Dedifferentiated amniotic fluid mesenchymal stem cell (primary cell): ENCODE measurements around the gene UGP2.
"Not testable (repeated sequence)": the region's sequence is repeated elsewhere in the genome, so short reads cannot be mapped to it uniquely, and the experiment has no call there.

Experiments
- DNase-seq: peaks from one replicate; pipeline ENCODE4 v3.0.0-alpha.2; 2016; ENCODE audit errors: extremely low spot score

Gene UGP2

GRCh38 chr2:63841254-63842022, at the start of gene UGP2:
TSS of gene UGP2 (plus strand) at chr2:63841896. CDS start at chr2:63842186, 290 bp downstream.
- peak; percentile 91 for DNase-seq

GRCh38 chr2:63792530-63792929, 49.2 kb upstream of the UGP2 start:
- peak; percentile 65 for DNase-seq

- DNase-seq, result no peak
These were observed 45.3 kb upstream of the UGP2 start for GRCh38 chr2:63796366-63796765.

GRCh38 chr2:63796796-63797195, 44.9 kb upstream of the UGP2 start:
- no peak for DNase-seq

- DNase-seq, result no peak
These were observed 40.2 kb upstream of the UGP2 start for GRCh38 chr2:63801455-63801854.

- DNase-seq, result no peak
These were observed 36.3 kb upstream of the UGP2 start for GRCh38 chr2:63805412-63805811.

GRCh38 chr2:63808036-63808435, 33.7 kb upstream of the UGP2 start:
- DNase-seq, result not testable (repeated sequence)

GRCh38 chr2:63808911-63809310, 32.8 kb upstream of the UGP2 start:
- not testable (repeated sequence) for DNase-seq

- DNase-seq, result no peak
These were observed 30.6 kb upstream of the UGP2 start for GRCh38 chr2:63811063-63811462.

GRCh38 chr2:63811870-63812269, 29.8 kb upstream of the UGP2 start:
- DNase-seq, result not testable (repeated sequence)

- no peak for DNase-seq
These were observed 27.6 kb upstream of the UGP2 start for GRCh38 chr2:63814114-63814513.

- DNase-seq, result no peak
These were observed 24.3 kb upstream of the UGP2 start for GRCh38 chr2:63817382-63817781.

- DNase-seq, result no peak
These were observed 23.4 kb upstream of the UGP2 start for GRCh38 chr2:63818271-63818670.

GRCh38 chr2:63819256-63819655, 22.4 kb upstream of the UGP2 start:
- DNase-seq, result no peak

GRCh38 chr2:63819765-63820717, 21.7 kb upstream of the UGP2 start:
- DNase-seq, result no peak

- DNase-seq, result no peak
These were observed 20.7 kb upstream of the UGP2 start for GRCh38 chr2:63820969-63821368.

GRCh38 chr2:63821396-63821795, 20.3 kb upstream of the UGP2 start:
- DNase-seq, result no peak

- no peak for DNase-seq
These were observed 19.2 kb upstream of the UGP2 start for GRCh38 chr2:63822478-63822877.

GRCh38 chr2:63827749-63828148, 13.9 kb upstream of the UGP2 start:
- peak; percentile 52 for DNase-seq

GRCh38 chr2:63831176-63831575, 10.5 kb upstream of the UGP2 start:
- DNase-seq, result no peak

GRCh38 chr2:63834401-63834800, 7.3 kb upstream of the UGP2 start:
- no peak for DNase-seq

- no peak for DNase-seq
These were observed 4.6 kb upstream of the UGP2 start for GRCh38 chr2:63837036-63837594.
